Measurements from ENCODE around the gene TMEM39A. TPM values are rescaled to one million over a fixed set of nuclear protein-coding genes. Genes with fewer than 3 reads are reported as not detected.

The TMEM39A gene
- total and polyA plus RNA-seq, 2 donors (not counting 3 experiments of a cell fraction or from before 2014, with no cell fraction given) = 44.6 to 56.0 TPM

DNA sequence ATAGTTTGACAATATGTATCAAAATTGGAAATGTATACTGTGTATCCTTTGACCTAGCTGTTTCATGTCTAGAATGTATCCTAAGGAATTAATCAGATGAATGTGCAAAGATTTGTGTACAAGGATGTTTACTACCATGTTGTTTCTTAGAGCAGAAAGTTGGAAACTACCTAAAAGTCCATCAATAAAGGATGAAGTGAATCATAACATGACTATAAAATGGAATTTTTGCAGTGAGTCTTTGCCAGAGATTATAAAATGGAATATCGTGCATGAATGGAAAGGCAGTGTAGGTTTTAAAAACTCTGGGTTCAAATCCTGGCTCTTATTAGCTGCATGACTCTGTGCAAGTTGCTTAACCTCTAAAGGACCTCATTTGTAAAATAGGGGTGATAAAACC, 19.7 kb upstream of the TMEM39A start:
- H3K9me3 ChIP-seq (replicated peaks; ENCODE audit: control insufficient read depth, insufficient read depth, low read length) = no peaks in the 10 kb centered on the region
- no peak overlapping the region for H3K27ac ChIP-seq (ENCODE audit: insufficient read depth, low read depth, low read length)
- intact Hi-C loops (cut with micrococcal nuclease) = no loop called here
- TF ChIP-seq FOS (IDR thresholded peaks at IDR 0.05; ENCODE audit: borderline replicate concordance, insufficient read depth, low read length) = no peak
- TF ChIP-seq, protein P1, sequence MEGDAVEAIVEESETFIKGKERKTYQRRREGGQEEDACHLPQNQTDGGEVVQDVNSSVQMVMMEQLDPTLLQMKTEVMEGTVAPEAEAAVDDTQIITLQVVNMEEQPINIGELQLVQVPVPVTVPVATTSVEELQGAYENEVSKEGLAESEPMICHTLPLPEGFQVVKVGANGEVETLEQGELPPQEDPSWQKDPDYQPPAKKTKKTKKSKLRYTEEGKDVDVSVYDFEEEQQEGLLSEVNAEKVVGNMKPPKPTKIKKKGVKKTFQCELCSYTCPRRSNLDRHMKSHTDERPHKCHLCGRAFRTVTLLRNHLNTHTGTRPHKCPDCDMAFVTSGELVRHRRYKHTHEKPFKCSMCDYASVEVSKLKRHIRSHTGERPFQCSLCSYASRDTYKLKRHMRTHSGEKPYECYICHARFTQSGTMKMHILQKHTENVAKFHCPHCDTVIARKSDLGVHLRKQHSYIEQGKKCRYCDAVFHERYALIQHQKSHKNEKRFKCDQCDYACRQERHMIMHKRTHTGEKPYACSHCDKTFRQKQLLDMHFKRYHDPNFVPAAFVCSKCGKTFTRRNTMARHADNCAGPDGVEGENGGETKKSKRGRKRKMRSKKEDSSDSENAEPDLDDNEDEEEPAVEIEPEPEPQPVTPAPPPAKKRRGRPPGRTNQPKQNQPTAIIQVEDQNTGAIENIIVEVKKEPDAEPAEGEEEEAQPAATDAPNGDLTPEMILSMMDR (IDR thresholded peaks at IDR 0.05; ENCODE audit: extremely low read depth in 1 of 2, insufficient read depth in 1 of 2, low read depth in 1 of 2, low read length in 2 of 2) = no peak
- TF ChIP-seq, protein P2, sequence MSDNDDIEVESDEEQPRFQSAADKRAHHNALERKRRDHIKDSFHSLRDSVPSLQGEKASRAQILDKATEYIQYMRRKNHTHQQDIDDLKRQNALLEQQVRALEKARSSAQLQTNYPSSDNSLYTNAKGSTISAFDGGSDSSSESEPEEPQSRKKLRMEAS (IDR thresholded peaks at IDR 0.05; ENCODE audit: insufficient read depth, insufficient read length) = no peak
- TF ChIP-seq MYC (IDR thresholded peaks at IDR 0.05; ENCODE audit: low read depth, low read length) = no peak
- TF ChIP-seq EZH2 (IDR thresholded peaks at IDR 0.05; ENCODE audit: borderline replicate concordance, low read depth, low read length, severe bottlenecking) = no peak
- no peak for TF ChIP-seq JUN (IDR thresholded peaks at IDR 0.05; ENCODE audit: borderline replicate concordance, insufficient read depth, insufficient read length, low read depth)
- no peak for TF ChIP-seq POLR2A (IDR thresholded peaks at IDR 0.05; ENCODE audit: low read depth, low read length)
- TF ChIP-seq GATA2 (IDR thresholded peaks at IDR 0.05; ENCODE audit: insufficient read depth, insufficient read length, low read depth, low read length) = no peak
- no peak for TF ChIP-seq POLR2AphosphoS5 (IDR thresholded peaks at IDR 0.05; ENCODE audit: insufficient read depth, low read depth, low read length)
- dilution Hi-C loops (cut with MboI; ENCODE audit: extremely low pct_ligation_motif_present, low sequenced_read_pairs) = no loop called here
- BruUV-seq (replicated peaks) = no TSS peak
- no peak overlapping the region for H3K4me3 ChIP-seq (replicated peaks in 1 of 3; ENCODE audit: insufficient read depth in 1 of 3, low read depth in 1 of 3, low read length in 3 of 3)
- H3K27me3 ChIP-seq (ENCODE audit: control insufficient read depth in 2 of 2, insufficient read depth in 2 of 2, low read length in 2 of 2) = no peaks in the 10 kb centered on the region
- H3K9ac ChIP-seq (replicated peaks; ENCODE audit: extremely low read depth, insufficient read depth, low read length) = no peak overlapping the region
- no peaks in the 10 kb centered on the region for H4K20me1 ChIP-seq (replicated peaks; ENCODE audit: control insufficient read depth, extremely low read depth, insufficient read depth, low read length)
- H3K9me1 ChIP-seq (replicated peaks; ENCODE audit: control insufficient read depth, extremely low read depth, insufficient read depth, low read length) = no peaks in the 10 kb centered on the region
- no peaks in the 10 kb centered on the region for H3K79me2 ChIP-seq (ENCODE audit: control insufficient read depth, insufficient read depth, low read length)
- DNase-seq (ENCODE audit: low read depth, low spot score) (no peak), FAIRE-seq (no peak)
- H3K36me3 ChIP-seq (ENCODE audit: control insufficient read depth in 2 of 2, extremely low read depth in 1 of 2, insufficient read depth in 2 of 2, low read length in 2 of 2) = peaks cover 6 to 14% of the 10 kb centered on the region in 2 experiments
- CTCF ChIA-PET = no interaction called here
- POLR2A ChIA-PET = no interaction called here
- H2AFZ ChIP-seq (ENCODE audit: low read depth, low read length) = no peak overlapping the region
- no peak overlapping the region for H3K4me2 ChIP-seq (ENCODE audit: insufficient read depth, low read length)
- H3K4me1 ChIP-seq (ENCODE audit: control insufficient read depth, extremely low read depth, insufficient read depth, low read length) = no peaks in the 10 kb centered on the region

All from endothelial cell of umbilical vein (primary cell).